HEK293 (cell line): ENCODE results near the gene SSMEM1.

Experiments used
- CTCF ChIA-PET: fragments of 350-600 bp; formaldehyde crosslinking; extraction: SDS; loops from one replicate; lab custom pipeline; 2021; ENCODE audit warnings: antibody characterized with exemption; lab: Yijun Ruan, JAX
- POLR2A ChIA-PET: fragments of 300-600 bp; formaldehyde crosslinking; extraction: SDS; loops from one replicate; lab custom pipeline; 2020; ENCODE audit warnings: antibody characterized with exemption, inconsistent platforms; lab: Yijun Ruan, JAX
- H3K27ac ChIP-seq: fragments of 200-500 bp; sonication (Bioruptor generic); 2 replicates; pipeline ENCODE4 v1.5.1; 2014; ENCODE audit warnings: low read depth, low read length, control low read depth, inconsistent platforms; ENCODE audit errors: extremely low read depth
- H3K36me3 ChIP-seq, 2 experiments: fragments of 200-500 bp in 1 of 2; sonication (Bioruptor generic) in 1 of 2; 1 replicate in 1 of 2; 2 replicates in 1 of 2; pipeline ENCODE4 v1.5.1; 2014 to 2017; ENCODE audit warnings: inconsistent platforms in 2 of 2, low read length in 2 of 2; ENCODE audit not compliant: control insufficient read depth in 2 of 2, insufficient read depth in 1 of 2
- H3K4me1 ChIP-seq: fragments of 200-500 bp; sonication (Bioruptor generic); 2 replicates; pipeline ENCODE4 v1.5.1; 2014; ENCODE audit warnings: mild to moderate bottlenecking, low read length, inconsistent platforms; ENCODE audit not compliant: control insufficient read depth, insufficient read depth
- H3K4me3 ChIP-seq: 2 replicates; pipeline ENCODE4 v1.5.1; 2011; ENCODE audit warnings: low read depth, mild to moderate bottlenecking, control low read depth, low read length, moderate library complexity
- H3K9me3 ChIP-seq: fragments of 200-500 bp; sonication (Bioruptor generic); 2 replicates; pipeline ENCODE4 v1.5.1; 2014; ENCODE audit warnings: low read depth, low read length, inconsistent platforms; ENCODE audit not compliant: control insufficient read depth, insufficient read depth
- FEZF1 ChIP-seq: fragments of 450-650 bp; formaldehyde crosslinking; IDR thresholded peaks from 2 replicates; pipeline ENCODE4 v1.5.1; 2016; ENCODE audit warnings: missing biosample characterization, missing genetic modification characterization
- GLI2 ChIP-seq: fragments of 450-650 bp; formaldehyde crosslinking; IDR thresholded peaks from 2 replicates; pipeline ENCODE4; 2017; ENCODE audit warnings: missing biosample characterization, missing genetic modification characterization, low read depth, borderline replicate concordance
- KLF10 ChIP-seq: fragments of 450-650 bp; IDR thresholded peaks from 2 replicates; pipeline ENCODE4 v1.5.1; 2018; ENCODE audit warnings: missing biosample characterization, mild to moderate bottlenecking, missing genetic modification characterization
- OVOL3 ChIP-seq: fragments of 450-650 bp; formaldehyde crosslinking; IDR thresholded peaks from 2 replicates; pipeline ENCODE4 v1.5.1; 2016; ENCODE audit warnings: missing biosample characterization, missing genetic modification characterization
- PRDM4 ChIP-seq: fragments of 450-650 bp; formaldehyde crosslinking; IDR thresholded peaks from 2 replicates; pipeline ENCODE4 v1.5.1; 2017; ENCODE audit warnings: missing biosample characterization, missing genetic modification characterization
- SP2 ChIP-seq: fragments of 450-650 bp; formaldehyde crosslinking; IDR thresholded peaks from 2 replicates; pipeline ENCODE4 v1.5.1; 2016; ENCODE audit warnings: missing biosample characterization, missing genetic modification characterization
- YY1 ChIP-seq: fragments of 450-650 bp; formaldehyde crosslinking; IDR thresholded peaks from 2 replicates; pipeline ENCODE4 v1.5.1; 2018; ENCODE audit warnings: missing biosample characterization, missing genetic modification characterization
- ZBTB7A ChIP-seq: fragments of 450-650 bp; formaldehyde crosslinking; IDR thresholded peaks from 2 replicates; pipeline ENCODE4 v1.5.1; 2016; ENCODE audit warnings: low read depth, missing biosample characterization, missing genetic modification characterization
- ZFP37 ChIP-seq: fragments of 450-650 bp; formaldehyde crosslinking; IDR thresholded peaks from 2 replicates; pipeline ENCODE4 v1.5.1; 2016; ENCODE audit warnings: missing biosample characterization, missing genetic modification characterization
- ZFP41 ChIP-seq: fragments of 450-650 bp; formaldehyde crosslinking; IDR thresholded peaks from 2 replicates; pipeline ENCODE4 v1.5.1; 2016; ENCODE audit warnings: missing biosample characterization, missing genetic modification characterization, borderline replicate concordance
- ZNF133 ChIP-seq: fragments of 450-650 bp; formaldehyde crosslinking; IDR thresholded peaks from 2 replicates; pipeline ENCODE4 v1.5.1; 2016; ENCODE audit warnings: missing biosample characterization, missing genetic modification characterization
- ZNF223 ChIP-seq: fragments of 450-650 bp; formaldehyde crosslinking; IDR thresholded peaks from 2 replicates; pipeline ENCODE4 v1.5.1; 2016; ENCODE audit warnings: missing biosample characterization, missing genetic modification characterization
- ZNF350 ChIP-seq: fragments of 450-650 bp; formaldehyde crosslinking; IDR thresholded peaks from 2 replicates; pipeline ENCODE4 v1.5.0; 2017; ENCODE audit warnings: missing biosample characterization, mild to moderate bottlenecking, missing genetic modification characterization
- ZNF488 ChIP-seq: fragments of 450-650 bp; formaldehyde crosslinking; IDR thresholded peaks from 2 replicates; pipeline ENCODE4 v1.5.1; 2016; ENCODE audit warnings: missing biosample characterization, missing genetic modification characterization
- ZNF510 ChIP-seq: fragments of 450-650 bp; formaldehyde crosslinking; IDR thresholded peaks from 2 replicates; pipeline ENCODE4 v1.5.1; 2018; ENCODE audit warnings: mild to moderate bottlenecking, missing genetic modification characterization, missing biosample characterization; ENCODE audit not compliant: insufficient replicate concordance
- ZNF560 ChIP-seq: fragments of 450-650 bp; formaldehyde crosslinking; IDR thresholded peaks from 2 replicates; pipeline ENCODE4 v1.5.1; 2017; ENCODE audit warnings: missing biosample characterization, missing genetic modification characterization, borderline replicate concordance
- ZNF571 ChIP-seq: fragments of 450-650 bp; formaldehyde crosslinking; IDR thresholded peaks from 2 replicates; pipeline ENCODE4 v1.5.0; 2017; ENCODE audit warnings: missing biosample characterization, missing genetic modification characterization
- ZNF585B ChIP-seq: fragments of 450-650 bp; formaldehyde crosslinking; IDR thresholded peaks from 2 replicates; pipeline ENCODE4 v1.5.1; 2016; ENCODE audit warnings: missing biosample characterization, missing genetic modification characterization
- ZNF629 ChIP-seq: fragments of 450-650 bp; formaldehyde crosslinking; IDR thresholded peaks from 2 replicates; pipeline ENCODE4 v1.5.1; 2017; ENCODE audit warnings: missing biosample characterization, missing genetic modification characterization
- ZSCAN4 ChIP-seq: fragments of 450-650 bp; formaldehyde crosslinking; IDR thresholded peaks from 2 replicates; pipeline ENCODE4 v1.5.1; 2017; ENCODE audit warnings: missing biosample characterization, missing genetic modification characterization
- ZSCAN5A ChIP-seq: fragments of 450-650 bp; formaldehyde crosslinking; IDR thresholded peaks from 2 replicates; pipeline ENCODE4 v1.5.1; 2016; ENCODE audit warnings: missing biosample characterization, missing genetic modification characterization

SSMEM1 gene

GRCh38 chr7:130216750-130217149, 9.1 kb downstream of the SSMEM1 start:
- no peaks in the 10 kb centered on the region for H3K36me3 ChIP-seq
- H3K4me3 ChIP-seq = no peak overlapping the region
- no peak for TF ChIP-seq ZNF223 (tag by site-specific recombination)
- TF ChIP-seq KLF10 (tag by site-specific recombination) = no peak
- no peak for TF ChIP-seq GLI2 (tag by site-specific recombination)
- TF ChIP-seq ZNF510 (tag by site-specific recombination) = no peak
- TF ChIP-seq ZBTB7A = no peak
- TF ChIP-seq ZFP37 = no peak
- TF ChIP-seq ZNF488 = no peak
- no peak for TF ChIP-seq ZNF629
- no peak for TF ChIP-seq ZNF350 (tag by site-specific recombination)
- no peak for TF ChIP-seq ZNF571 (tag by site-specific recombination)
- TF ChIP-seq ZNF585B (tag by site-specific recombination) = no peak
- no peak for TF ChIP-seq SP2
- no peak for TF ChIP-seq OVOL3
- no peak for TF ChIP-seq ZSCAN5A (tag by site-specific recombination)
- TF ChIP-seq YY1 = no peak
- no peak for TF ChIP-seq ZFP41 (tag by site-specific recombination)
- TF ChIP-seq ZSCAN4 = no peak
- no peak for TF ChIP-seq ZNF133 (tag by site-specific recombination)
- no peak for TF ChIP-seq ZNF560 (tag by site-specific recombination)
- POLR2A ChIA-PET = interaction anchor here (2.2 kb wide), 1 partner anchor 12 kb away, joined by 8 read pairs; the partner anchor contains the start of gene TMEM209
- no peaks in the 10 kb centered on the region for H3K4me1 ChIP-seq
- CTCF ChIA-PET = interaction anchor here (0.7 to 0.8 kb wide), 3 partner anchors 9 to 130 kb away, joined by 3 read pairs; no protein-coding TSS in a partner anchor
- no peak overlapping the region for H3K27ac ChIP-seq
- H3K9me3 ChIP-seq = no peaks in the 10 kb centered on the region

GRCh38 chr7:130218806-130219620, 11.4 kb downstream of the SSMEM1 start:
- H3K27ac ChIP-seq = no peak overlapping the region
- no peaks in the 10 kb centered on the region for H3K9me3 ChIP-seq
- H3K4me3 ChIP-seq = no peak overlapping the region
- H3K4me1 ChIP-seq = no peaks in the 10 kb centered on the region
- CTCF ChIA-PET = no interaction called here
- TF ChIP-seq FEZF1 (tag by site-specific recombination) (no peak), PRDM4 (tag by site-specific recombination) (no peak)
- H3K36me3 ChIP-seq = no peaks in the 10 kb centered on the region
- POLR2A ChIA-PET = interaction anchor here (0.7 kb wide), 3 partner anchors 10 to 122 kb away, joined by 3 to 4 read pairs (median 4); partner anchors contain the start of gene TMEM209
